Left ventricle myocardium inferior (tissue), 1 donor: ENCODE results near the gene C16orf78. TPM values are rescaled to one million over a fixed set of nuclear protein-coding genes. Genes with fewer than 3 reads are reported as not detected.

Experiments used
- DNase-seq: peaks from one replicate; pipeline ENCODE4 v3.0.0-alpha.2; 2020
- H3K27ac ChIP-seq: fragments of 200-600 bp; replicated peaks from 2 replicates; pipeline ENCODE4 v1.8.0; 2021
- H3K27me3 ChIP-seq: fragments of 200-600 bp; 2 replicates; pipeline ENCODE4 v1.8.0; 2021; ENCODE audit warnings: low read depth
- H3K36me3 ChIP-seq: fragments of 200-600 bp; 2 replicates; pipeline ENCODE4 v1.8.0; 2021
- H3K4me1 ChIP-seq: fragments of 200-600 bp; 2 replicates; pipeline ENCODE4 v1.8.0; 2021
- H3K4me3 ChIP-seq: fragments of 200-600 bp; 2 replicates; pipeline ENCODE4 v1.8.0; 2021; ENCODE audit warnings: mild to moderate bottlenecking, moderate library complexity
- H3K9me3 ChIP-seq: fragments of 200-600 bp; replicated peaks from 2 replicates; pipeline ENCODE4 v1.8.0; 2021
- CTCF ChIP-seq: fragments of 200-600 bp; IDR thresholded peaks from 2 replicates; pipeline ENCODE4 v1.8.0; 2021; ENCODE audit warnings: antibody characterized with exemption, mild to moderate bottlenecking, borderline replicate concordance
- intact Hi-C: fragments of 100-400 bp; cut with micrococcal nuclease; formaldehyde crosslinking; loops from one replicate; pipeline ENCODE4 v1.11.0; 2022
- total RNA-seq: library from RNA; stranded (reverse); fragmentation: NEBNext Ultra II Directional; extraction: Animal tissue kit (Norgen Biotek cat#: 25700); gene quantifications from one replicate; pipeline ENCODE4 v1.2.1, GENCODE V29; 2021
- donor health status: DM: no; HTN: yes; CAD: no; lungs with severe emphysema.

The C16orf78 gene
- total RNA-seq, 1 donor from 2014 or later = not detected

- Histone ChIP-seq H3K4me3 (no peak overlapping the region), H3K36me3 (no peaks in the 10 kb centered on the region), H3K27me3 (peaks cover 90% of the 10 kb centered on the region), H3K4me1 (no peaks in the 10 kb centered on the region), H3K27ac (no peak overlapping the region), H3K9me3 (no peaks in the 10 kb centered on the region)
- no peak for DNase-seq
- TF ChIP-seq CTCF = no peak
- intact Hi-C loops = loop anchor here (5.0 kb wide), 1 partner anchor 662 kb away; no protein-coding TSS in a partner anchor
Observed at GRCh38 chr16:49349446-49350168, 24.0 kb upstream of the C16orf78 start.

DNA sequence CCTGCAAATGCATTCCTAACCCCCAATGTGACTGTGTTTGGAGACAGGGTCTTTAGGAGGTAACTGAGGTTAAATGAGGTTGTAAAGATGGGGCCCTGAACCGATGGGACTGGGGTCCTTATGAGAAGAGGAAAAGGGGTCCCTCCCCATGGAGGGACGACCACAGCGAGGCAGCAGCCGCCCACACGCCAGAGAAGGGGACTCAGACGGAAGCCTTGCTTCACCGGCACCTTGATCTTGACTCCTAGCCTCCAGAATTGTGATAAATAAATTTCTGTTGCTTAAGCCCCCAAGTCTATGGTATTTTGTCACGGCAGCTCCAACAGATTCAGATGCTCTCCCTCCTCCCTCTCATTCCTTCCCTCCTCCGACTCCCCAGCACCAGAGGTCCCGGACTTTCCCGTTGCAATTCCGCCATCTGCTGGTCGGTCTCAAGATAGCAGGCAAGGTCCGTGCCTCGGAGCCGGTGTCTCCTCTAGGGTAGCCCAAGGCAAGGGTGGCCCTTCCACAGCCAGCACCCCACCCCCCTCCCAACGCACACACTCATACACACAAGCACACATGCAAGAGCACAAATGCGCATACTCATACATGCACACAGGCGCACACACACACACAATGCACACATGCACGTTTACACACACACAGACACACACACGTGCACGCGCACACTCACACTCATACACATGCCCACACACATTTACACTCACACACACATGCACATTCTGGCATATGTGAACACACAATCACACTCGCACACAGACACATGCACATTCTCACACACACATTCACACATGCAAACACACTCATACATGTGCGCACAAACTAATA is 23.1 kb upstream of the C16orf78 start:
- Histone ChIP-seq H3K27me3 (peaks cover 94% of the 10 kb centered on the region), H3K36me3 (no peaks in the 10 kb centered on the region), H3K4me1 (no peaks in the 10 kb centered on the region), H3K9me3 (no peaks in the 10 kb centered on the region), H3K4me3 (no peak overlapping the region), H3K27ac (no peak overlapping the region)
- intact Hi-C loops = loop anchor here (5.0 kb wide), 1 partner anchor 663 kb away; no protein-coding TSS in a partner anchor
- peak; percentile 52 for DNase-seq
- TF ChIP-seq CTCF = peak; percentile 84

- no peak overlapping the region for H3K4me3 ChIP-seq
- intact Hi-C loops = loop anchor here (5.0 kb wide), 1 partner anchor 664 kb away; no protein-coding TSS in a partner anchor
- DNase-seq = no peak
- H3K27me3 ChIP-seq = peaks cover 94% of the 10 kb centered on the region
- no peak overlapping the region for H3K27ac ChIP-seq
- no peaks in the 10 kb centered on the region for H3K9me3 ChIP-seq
- no peak for TF ChIP-seq CTCF
- no peaks in the 10 kb centered on the region for H3K36me3 ChIP-seq
- no peaks in the 10 kb centered on the region for H3K4me1 ChIP-seq
Observed at GRCh38 chr16:49351096-49351487, 22.5 kb upstream of the C16orf78 start.

- Histone ChIP-seq H3K4me1 (no peaks in the 10 kb centered on the region), H3K4me3 (no peak overlapping the region), H3K9me3 (no peaks in the 10 kb centered on the region), H3K27ac (no peak overlapping the region), H3K27me3 (peaks cover 94% of the 10 kb centered on the region), H3K36me3 (no peaks in the 10 kb centered on the region)
- intact Hi-C loops = loop anchor here (5.0 kb wide), 1 partner anchor 666 kb away; no protein-coding TSS in a partner anchor
- no peak for DNase-seq
- peak; percentile 22 for TF ChIP-seq CTCF
Observed at GRCh38 chr16:49352892-49353291, 20.7 kb upstream of the C16orf78 start.

DNA sequence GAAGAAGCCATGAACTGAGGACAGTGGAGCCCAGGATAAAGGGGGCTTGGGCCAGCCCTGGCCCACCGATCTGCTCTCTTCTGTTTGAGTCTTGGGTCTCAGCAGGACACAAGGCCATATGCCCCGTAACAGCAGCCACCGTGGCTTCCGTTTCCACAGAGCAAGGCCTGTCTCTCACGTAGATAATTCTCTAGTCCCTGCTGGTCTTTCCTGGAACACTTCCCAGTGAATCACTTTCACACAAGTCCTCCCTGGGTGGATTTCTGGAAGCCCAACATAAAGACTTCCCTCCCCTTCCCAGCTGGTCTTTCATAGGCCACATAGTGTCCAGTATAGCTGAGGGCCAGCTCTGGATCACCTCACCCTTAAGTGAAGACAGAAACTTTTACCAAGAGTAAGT is 19.9 kb upstream of the C16orf78 start:
- no peak for TF ChIP-seq CTCF
- H3K27me3 ChIP-seq = peaks cover 94% of the 10 kb centered on the region
- intact Hi-C loops = loop anchor here (5.0 kb wide), 1 partner anchor 666 kb away; no protein-coding TSS in a partner anchor

More for the DNA sequence above, 19.9 kb upstream of the C16orf78 start:
- no peak overlapping the region for H3K4me3 ChIP-seq
- H3K27ac ChIP-seq = no peak overlapping the region
- no peaks in the 10 kb centered on the region for H3K9me3 ChIP-seq
- H3K4me1 ChIP-seq = no peaks in the 10 kb centered on the region
- DNase-seq = no peak
- H3K36me3 ChIP-seq = no peaks in the 10 kb centered on the region
